Mesenchymal stem cell (in vitro differentiated cells and primary cell): Measurements from ENCODE around the gene HIRA.

Experiments
- DNase-seq: peaks from one replicate; pipeline ENCODE4 v3.0.0-alpha.2; 2013
- H2AFZ ChIP-seq: one replicate; pipeline ENCODE4 v1.6.1; 2013; ENCODE audit warnings: low read depth, mild to moderate bottlenecking, control low read depth, inconsistent platforms, low read length, moderate library complexity
- H2AK5ac ChIP-seq: 2 replicates; pipeline ENCODE4 v1.6.1; 2013; ENCODE audit warnings: low read length, moderate library complexity, mild to moderate bottlenecking, inconsistent platforms; ENCODE audit not compliant: severe bottlenecking
- H2BK120ac ChIP-seq: one replicate; pipeline ENCODE4 v1.6.1; 2013; ENCODE audit warnings: low read depth, mild to moderate bottlenecking, inconsistent platforms, low read length, moderate library complexity
- H2BK12ac ChIP-seq, 2 experiments: one replicate each; pipeline ENCODE4 v1.6.1; 2013; ENCODE audit warnings: inconsistent platforms in 2 of 2, low read length in 2 of 2, mild to moderate bottlenecking in 2 of 2, moderate library complexity in 2 of 2, control low read depth in 1 of 2
- H2BK15ac ChIP-seq: one replicate; pipeline ENCODE4 v1.6.1; 2013; ENCODE audit warnings: mild to moderate bottlenecking, low read depth, inconsistent platforms; ENCODE audit not compliant: poor library complexity, severe bottlenecking
- H2BK5ac ChIP-seq: 2 replicates; pipeline ENCODE4 v1.6.1; 2013; ENCODE audit warnings: low read depth, mild to moderate bottlenecking, low read length, control low read depth, inconsistent platforms; ENCODE audit not compliant: poor library complexity, severe bottlenecking
- H3K14ac ChIP-seq, 2 experiments: one replicate each; pipeline ENCODE4 v1.6.1; 2013; ENCODE audit warnings: inconsistent platforms in 2 of 2, low read length in 2 of 2, control low read depth in 1 of 2, mild to moderate bottlenecking in 1 of 2, moderate library complexity in 1 of 2
- H3K18ac ChIP-seq, 2 experiments: one replicate each; pipeline ENCODE4 v1.6.1; 2013; ENCODE audit warnings: inconsistent platforms in 2 of 2, low read length in 2 of 2, control low read depth in 1 of 2, low read depth in 1 of 2, mild to moderate bottlenecking in 1 of 2
- H3K23ac ChIP-seq, 2 experiments: one replicate each; pipeline ENCODE4 v1.6.1; 2013; ENCODE audit warnings: inconsistent platforms in 2 of 2, low read length in 2 of 2, mild to moderate bottlenecking in 2 of 2, moderate library complexity in 2 of 2, control low read depth in 1 of 2
- H3K27ac ChIP-seq: 2 replicates; pipeline ENCODE4 v1.5.1; 2013; ENCODE audit warnings: mild to moderate bottlenecking, moderate library complexity, low read length, control low read depth, inconsistent platforms; ENCODE audit not compliant: poor library complexity, severe bottlenecking
- H3K27me3 ChIP-seq, 2 experiments: 2 replicates each; pipeline versions ENCODE4 v1.6.1 to v1.7.0; 2013; ENCODE audit warnings: low read length in 2 of 2, mild to moderate bottlenecking in 2 of 2, moderate library complexity in 2 of 2, control low read depth in 1 of 2, inconsistent platforms in 1 of 2; ENCODE audit not compliant: control insufficient read depth in 1 of 2, insufficient read depth in 1 of 2
- H3K36me3 ChIP-seq, 2 experiments: 2 replicates each; pipeline versions ENCODE4 v1.6.1 to v1.7.0; 2013; ENCODE audit warnings: low read length in 2 of 2, control low read depth in 1 of 2, inconsistent platforms in 1 of 2, low read depth in 1 of 2, mild to moderate bottlenecking in 1 of 2; ENCODE audit not compliant: insufficient read depth in 2 of 2, control insufficient read depth in 1 of 2
- H3K4ac ChIP-seq, 2 experiments: one replicate each; pipeline ENCODE4 v1.6.1; 2013; ENCODE audit warnings: inconsistent platforms in 2 of 2, low read length in 2 of 2, mild to moderate bottlenecking in 2 of 2, moderate library complexity in 2 of 2, control low read depth in 1 of 2, low read depth in 1 of 2
- H3K4me1 ChIP-seq: 2 replicates; pipeline ENCODE4 v1.6.1; 2013; ENCODE audit warnings: low read depth, low read length, control low read depth; ENCODE audit not compliant: control insufficient read depth, insufficient read depth
- H3K4me2 ChIP-seq: 2 replicates; pipeline ENCODE4 v1.6.1; 2013; ENCODE audit warnings: low read length, mild to moderate bottlenecking, inconsistent platforms; ENCODE audit not compliant: poor library complexity, severe bottlenecking
- H3K4me3 ChIP-seq, 2 experiments: 2 replicates each; pipeline versions ENCODE4 v1.5.1 to v1.7.0; 2013; ENCODE audit warnings: low read length in 2 of 2, mild to moderate bottlenecking in 2 of 2, control low read depth in 1 of 2, low read depth in 1 of 2; ENCODE audit not compliant: insufficient read depth in 1 of 2
- H3K79me1 ChIP-seq: replicated peaks from 2 replicates; pipeline ENCODE4 v1.6.1; 2013; ENCODE audit warnings: mild to moderate bottlenecking, control low read depth, low read length, inconsistent platforms; ENCODE audit not compliant: poor library complexity, severe bottlenecking
- H3K9ac ChIP-seq: 2 replicates; pipeline ENCODE4 v1.7.0; 2013; ENCODE audit warnings: mild to moderate bottlenecking, low read length, moderate library complexity
- H3K9me3 ChIP-seq: 2 replicates; pipeline ENCODE4 v1.7.0; 2013; ENCODE audit warnings: mild to moderate bottlenecking, low read length; ENCODE audit not compliant: control insufficient read depth
- H4K8ac ChIP-seq: one replicate; pipeline ENCODE4 v1.6.1; 2013; ENCODE audit warnings: inconsistent platforms, mild to moderate bottlenecking, low read length, moderate library complexity
- H4K91ac ChIP-seq: one replicate; pipeline ENCODE4 v1.6.1; 2013; ENCODE audit warnings: mild to moderate bottlenecking, low read length, inconsistent platforms
- WGBS: methylation state at CpG from one replicate; pipeline ENCODE4 v1.1.7; 2013; ENCODE audit warnings: mixed read lengths; 5-methylcytosine and 5-hydroxymethylcytosine counted together

The HIRA gene

DNA sequence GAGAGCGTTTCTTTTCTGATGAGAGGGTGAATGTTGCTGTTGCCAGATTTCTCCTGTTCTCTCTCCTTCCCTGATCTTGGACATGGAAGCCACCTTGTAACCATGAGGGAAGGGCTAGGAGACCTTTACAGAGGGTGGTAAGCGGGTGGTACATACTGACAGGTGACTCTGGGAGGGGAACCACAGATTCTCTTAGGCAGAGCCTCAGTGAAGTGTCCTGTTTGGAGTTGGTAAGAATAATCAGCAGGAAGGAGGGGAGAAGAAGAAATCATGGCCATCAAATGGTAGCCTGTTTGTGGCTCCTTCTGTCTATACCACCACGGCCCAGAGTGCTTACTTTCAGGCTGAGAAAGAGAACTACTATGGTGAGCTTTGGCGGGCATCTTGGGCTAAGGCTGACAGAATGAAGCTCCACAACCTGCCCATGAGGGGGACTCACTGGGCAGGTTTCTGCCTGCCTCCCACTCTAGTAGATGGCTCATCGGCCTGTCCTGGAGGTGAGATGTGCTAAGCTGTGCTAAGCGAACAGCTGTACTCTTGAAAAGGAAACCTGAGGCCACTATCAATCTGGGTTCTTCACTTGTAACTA lies 84.8 kb downstream of the HIRA start:
- Histone ChIP-seq H2BK5ac (no peak overlapping the region), H3K4me2 (no peak overlapping the region), H2BK15ac (no peak overlapping the region), H2AFZ (no peak overlapping the region), H3K36me3 (peaks cover 42 to 81% of the 10 kb centered on the region in 2 experiments), H4K91ac (no peak overlapping the region), H2BK12ac (no peak overlapping the region), H3K9ac (no peak overlapping the region), H3K27me3 (no peaks in the 10 kb centered on the region), H3K4me1 (no peaks in the 10 kb centered on the region), H3K79me1 (peaks cover 11% of the 10 kb centered on the region), H4K8ac (no peak overlapping the region), H2AK5ac (no peak overlapping the region), H3K4ac (no peak overlapping the region), H3K14ac (no peak overlapping the region), H3K27ac (no peak overlapping the region), H3K23ac (no peak overlapping the region), H3K4me3 (no peak overlapping the region), H3K18ac (no peak overlapping the region), H2BK120ac (no peak overlapping the region), H3K9me3 (no peaks in the 10 kb centered on the region)
- WGBS: 99% methylated on average over 6 of the region's 6 CpGs
- no peak for DNase-seq

GRCh38 chr22:19344420-19344819 lies 87.1 kb downstream of the HIRA start:
- no peak for DNase-seq
- H3K18ac ChIP-seq: no peak overlapping the region

DNA sequence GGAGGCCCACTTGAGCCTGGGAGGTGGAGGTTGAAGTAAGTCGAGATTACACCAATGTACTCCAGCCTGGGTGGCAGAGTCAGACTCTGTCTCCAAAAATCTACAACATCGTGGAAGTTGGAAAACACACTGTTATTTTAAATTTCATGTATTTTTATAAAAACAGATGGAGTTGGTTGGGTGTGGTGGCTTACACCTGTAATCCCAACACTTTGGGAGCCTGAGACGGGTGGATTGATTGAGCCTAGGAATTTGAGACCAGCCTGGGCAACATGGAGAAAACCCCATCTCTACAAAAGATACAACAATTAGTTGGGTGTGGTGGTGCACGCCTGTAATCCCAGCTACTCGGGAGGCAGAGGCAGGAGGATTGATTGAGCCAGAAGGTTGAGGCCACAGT lies 88.1 kb downstream of the HIRA start:
- H3K27me3 ChIP-seq: no peaks in the 10 kb centered on the region
- no peak overlapping the region for H2BK12ac ChIP-seq
- H2BK5ac ChIP-seq: no peak overlapping the region
- no peak overlapping the region for H2BK15ac ChIP-seq
- no peak overlapping the region for H2BK120ac ChIP-seq
- peaks cover 31 to 82% of the 10 kb centered on the region in 2 experiments for H3K36me3 ChIP-seq
- H3K9me3 ChIP-seq: peaks cover 3% of the 10 kb centered on the region
- no peak overlapping the region for H3K9ac ChIP-seq
- H4K8ac ChIP-seq: no peak overlapping the region
- H3K14ac ChIP-seq: no peak overlapping the region
- H3K4me1 ChIP-seq: no peaks in the 10 kb centered on the region
- H4K91ac ChIP-seq: no peak overlapping the region
- H3K18ac ChIP-seq: no peak overlapping the region
- H3K27ac ChIP-seq: no peak overlapping the region
- peaks cover 14% of the 10 kb centered on the region for H3K79me1 ChIP-seq
- H3K23ac ChIP-seq: no peak overlapping the region
- no peak overlapping the region for H2AK5ac ChIP-seq
- no peak for DNase-seq
- no peak overlapping the region for H3K4me3 ChIP-seq
- H3K4ac ChIP-seq: no peak overlapping the region
- WGBS: 100% methylated on average over 4 of the region's 5 CpGs
- no peak overlapping the region for H3K4me2 ChIP-seq
- H2AFZ ChIP-seq: no peak overlapping the region

More at GRCh38 chr22:19344420-19344819, 87.1 kb downstream of the HIRA start:
- Histone ChIP-seq H2BK12ac (no peak overlapping the region), H2BK15ac (no peak overlapping the region), H3K27ac (no peak overlapping the region), H3K36me3 (peaks cover 31 to 80% of the 10 kb centered on the region in 2 experiments), H3K79me1 (peaks cover 14% of the 10 kb centered on the region), H4K91ac (no peak overlapping the region), H3K4me3 (no peak overlapping the region), H3K4me1 (no peaks in the 10 kb centered on the region), H3K14ac (no peak overlapping the region), H2BK5ac (no peak overlapping the region), H3K23ac (no peak overlapping the region), H3K9ac (no peak overlapping the region), H2BK120ac (no peak overlapping the region), H3K4ac (no peak overlapping the region), H4K8ac (no peak overlapping the region), H2AFZ (no peak overlapping the region), H3K4me2 (no peak overlapping the region), H2AK5ac (no peak overlapping the region), H3K9me3 (no peaks in the 10 kb centered on the region), H3K27me3 (no peaks in the 10 kb centered on the region)
- 91% methylated on average over 1 of the region's 1 CpG for WGBS

DNA sequence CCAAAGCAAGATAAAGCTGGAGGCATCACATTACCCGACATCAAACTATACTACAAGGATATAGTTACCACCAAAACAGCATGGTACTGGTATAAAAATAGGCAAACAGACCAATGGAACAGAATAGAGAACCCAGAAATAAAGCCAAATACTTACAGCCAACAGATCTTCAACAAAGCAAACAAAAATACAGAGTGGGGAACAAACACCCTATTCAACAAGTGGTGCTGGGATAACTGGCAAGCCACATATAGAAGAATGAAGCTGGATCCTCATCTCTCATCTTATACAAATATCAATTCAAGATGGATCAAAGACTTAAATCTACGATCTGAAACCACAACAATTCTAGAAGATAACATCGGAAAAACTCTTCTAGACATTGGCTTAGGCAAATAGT lies 90.0 kb downstream of the HIRA start:
- 86% methylated on average over 3 of the region's 3 CpGs for WGBS
- H3K4ac ChIP-seq: no peak overlapping the region

More for the DNA sequence above, 90.0 kb downstream of the HIRA start:
- no peak overlapping the region for H3K27ac ChIP-seq
- no peak overlapping the region for H2AK5ac ChIP-seq
- H3K23ac ChIP-seq: no peak overlapping the region
- no peak overlapping the region for H4K91ac ChIP-seq
- H3K79me1 ChIP-seq: peaks cover 12% of the 10 kb centered on the region
- H2AFZ ChIP-seq: no peak overlapping the region
- no peaks in the 10 kb centered on the region for H3K27me3 ChIP-seq
- H2BK15ac ChIP-seq: no peak overlapping the region
- H2BK5ac ChIP-seq: no peak overlapping the region
- no peak overlapping the region for H4K8ac ChIP-seq
- no peak overlapping the region for H3K14ac ChIP-seq
- no peak overlapping the region for H2BK120ac ChIP-seq
- H2BK12ac ChIP-seq: no peak overlapping the region
- H3K4me3 ChIP-seq: no peak overlapping the region
- H3K9ac ChIP-seq: no peak overlapping the region
- H3K18ac ChIP-seq: no peak overlapping the region
- no peaks in the 10 kb centered on the region for H3K4me1 ChIP-seq
- H3K36me3 ChIP-seq: peaks cover 26 to 75% of the 10 kb centered on the region in 2 experiments
- H3K4me2 ChIP-seq: no peak overlapping the region
- peaks cover 16% of the 10 kb centered on the region for H3K9me3 ChIP-seq
- no peak for DNase-seq
